Stimulated activated CD8-positive, alpha-beta memory T cell treated with anti-CD3 and anti-CD28 coated beads, Interleukin-7, amount 100 ng/mL, for 1 hour (primary cell): ENCODE measurements around the gene CCZ1.
"Not testable (repeated sequence)": the region's sequence is repeated elsewhere in the genome, so short reads cannot be mapped to it uniquely, and the experiment has no call there.

Experiments
- DNase-seq, 2 donors: peaks; one replicate each; pipeline ENCODE4 v3.0.0-alpha.2; 2020; ENCODE audit warnings: low read depth in 2 of 2

Gene CCZ1

GRCh38 chr7:5908835-5909234, 10.3 kb downstream of the CCZ1 start:
- not testable (repeated sequence) for DNase-seq

DNA sequence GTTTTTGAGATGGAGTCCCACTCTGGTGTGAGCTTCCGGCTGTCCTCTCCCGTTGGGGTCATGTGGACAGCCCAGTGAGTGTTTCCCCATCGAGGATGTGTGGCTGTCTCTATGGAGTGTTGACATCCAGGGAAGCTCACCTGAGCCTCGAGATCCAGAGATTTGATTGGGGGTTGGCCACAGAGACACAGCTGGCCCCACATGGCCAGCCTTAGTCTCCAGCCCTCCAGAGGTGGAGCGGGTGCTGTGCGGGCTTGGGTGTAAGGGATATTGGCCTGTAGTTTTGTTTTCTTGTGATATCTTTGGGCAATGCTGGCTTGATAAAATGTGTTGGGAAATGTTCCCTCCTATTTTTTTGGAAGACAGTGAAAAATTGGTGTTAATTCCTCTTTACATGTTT, 18.0 kb downstream of the CCZ1 start:
- DNase-seq: not testable (repeated sequence)

DNA sequence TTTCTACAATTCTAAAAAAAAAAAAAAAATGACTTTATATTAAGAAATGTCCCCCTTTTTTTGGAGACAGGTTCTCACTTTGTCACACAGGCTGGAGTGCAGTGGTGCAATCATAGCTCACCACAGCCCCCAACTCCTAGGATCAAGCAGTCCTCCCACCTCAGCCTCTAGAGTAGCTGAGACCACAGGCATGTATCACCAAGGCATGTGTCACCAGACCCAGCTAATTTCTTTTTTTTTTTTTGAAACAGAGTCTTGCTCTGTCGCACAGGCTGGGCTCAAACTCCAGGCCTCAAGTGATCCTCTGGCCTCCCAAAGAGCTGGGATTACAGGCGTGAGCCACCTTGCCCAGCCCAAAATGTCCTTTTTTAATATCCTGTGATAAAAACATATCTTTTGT, 25.6 kb downstream of the CCZ1 start:
- DNase-seq: not testable (repeated sequence)

GRCh38 chr7:5924630-5925029, 26.1 kb downstream of the CCZ1 start:
- DNase-seq: not testable (repeated sequence)

DNA sequence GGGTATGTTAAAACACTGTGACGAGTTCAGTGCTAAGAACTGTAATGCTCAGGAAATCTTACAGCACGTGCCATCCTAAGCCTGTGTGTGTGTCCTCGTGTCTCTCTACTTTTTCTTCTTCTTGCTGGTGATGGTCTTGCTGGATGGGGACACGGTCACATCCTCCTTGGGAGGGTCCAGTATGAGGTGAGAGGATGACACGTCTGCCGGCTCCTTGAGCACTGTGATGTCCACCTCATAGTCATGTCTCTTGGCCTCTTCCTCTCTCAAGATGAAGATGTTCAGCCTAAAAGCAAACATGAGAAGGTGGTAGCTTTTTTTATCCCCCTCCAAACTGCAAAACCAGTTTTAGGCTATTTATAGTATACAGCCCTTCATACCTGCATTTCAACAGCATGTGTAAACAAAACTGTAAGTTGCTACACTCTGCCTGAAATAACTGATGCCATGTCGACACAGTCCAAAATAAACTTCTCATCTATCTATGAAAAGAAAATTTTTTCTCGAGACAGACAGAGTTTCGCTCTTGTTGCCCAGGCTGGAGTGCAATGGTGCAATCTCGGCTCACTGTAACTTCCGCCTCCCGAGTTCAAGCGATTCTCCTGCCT, 27.8 kb downstream of the CCZ1 start:
- DNase-seq: not testable (repeated sequence)

GRCh38 chr7:5930290-5930689, 31.8 kb downstream of the CCZ1 start:
- not testable (repeated sequence) for DNase-seq

GRCh38 chr7:5931250-5931649, 32.7 kb downstream of the CCZ1 start:
- not testable (repeated sequence) for DNase-seq

- not testable (repeated sequence) for DNase-seq
These were observed 33.5 kb downstream of the CCZ1 start for GRCh38 chr7:5931905-5932644.

GRCh38 chr7:5934945-5935450, 36.5 kb downstream of the CCZ1 start:
- DNase-seq: not testable (repeated sequence)

DNA sequence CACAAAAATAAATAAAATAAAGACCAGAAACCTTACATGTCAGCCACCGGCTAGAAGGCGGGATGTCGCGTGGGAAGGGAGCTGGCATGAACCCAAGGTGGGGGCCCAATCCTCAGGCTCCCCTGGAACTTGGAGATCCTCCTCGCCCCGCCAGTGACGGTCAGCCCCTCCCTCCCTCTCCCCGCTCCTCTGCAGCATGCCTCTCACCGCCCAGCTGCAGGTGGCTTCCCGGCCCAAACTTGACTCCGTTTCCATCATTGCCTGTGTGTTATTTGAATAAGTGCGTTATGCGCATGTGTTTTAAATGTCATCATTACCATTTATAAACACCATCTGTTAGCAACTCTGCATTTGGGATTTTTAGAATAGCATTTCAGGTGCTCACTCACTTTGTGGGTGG, 64.7 kb downstream of the CCZ1 start:
- not testable (repeated sequence) for DNase-seq

DNA sequence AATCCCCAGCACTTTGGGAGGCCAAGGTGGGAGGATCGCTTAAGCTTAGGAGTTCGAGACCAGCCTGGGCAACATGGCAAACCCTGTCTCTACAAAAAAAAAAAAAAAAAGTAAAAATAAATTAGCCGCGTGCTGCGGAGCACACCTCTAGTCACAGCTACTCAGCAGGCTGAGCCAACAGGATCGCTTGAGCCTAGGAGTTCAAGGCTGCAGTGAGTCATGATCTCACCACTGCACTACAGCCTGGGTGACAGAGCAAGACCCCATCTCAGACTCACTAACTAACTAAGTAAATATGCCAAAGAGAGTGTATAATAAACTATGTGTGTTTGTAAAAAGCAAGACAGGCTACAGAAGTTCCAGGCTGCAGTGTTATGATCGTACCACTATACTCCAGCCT, 65.3 kb downstream of the CCZ1 start:
- DNase-seq: not testable (repeated sequence)

GRCh38 chr7:5970347-5970911, 71.9 kb downstream of the CCZ1 start, which contains the start of gene RSPH10B:
Gene RSPH10B (minus strand): TSS chr7:5970689. CDS start chr7:5967116, 3,573 bp downstream.
- DNase-seq: not testable (repeated sequence)

- DNase-seq: not testable (repeated sequence)
These were observed 75.0 kb downstream of the CCZ1 start for GRCh38 chr7:5973580-5973979.
